ENCODE data around the gene TRMT1. TPM values are rescaled to one million over a fixed set of nuclear protein-coding genes. Genes with fewer than 3 reads are reported as not detected.

TRMT1 gene
- total and polyA plus RNA-seq, 2 donors (not counting 1 experiment from before 2014, with no cell fraction given), result 12.2 to 20.3 TPM

DNA sequence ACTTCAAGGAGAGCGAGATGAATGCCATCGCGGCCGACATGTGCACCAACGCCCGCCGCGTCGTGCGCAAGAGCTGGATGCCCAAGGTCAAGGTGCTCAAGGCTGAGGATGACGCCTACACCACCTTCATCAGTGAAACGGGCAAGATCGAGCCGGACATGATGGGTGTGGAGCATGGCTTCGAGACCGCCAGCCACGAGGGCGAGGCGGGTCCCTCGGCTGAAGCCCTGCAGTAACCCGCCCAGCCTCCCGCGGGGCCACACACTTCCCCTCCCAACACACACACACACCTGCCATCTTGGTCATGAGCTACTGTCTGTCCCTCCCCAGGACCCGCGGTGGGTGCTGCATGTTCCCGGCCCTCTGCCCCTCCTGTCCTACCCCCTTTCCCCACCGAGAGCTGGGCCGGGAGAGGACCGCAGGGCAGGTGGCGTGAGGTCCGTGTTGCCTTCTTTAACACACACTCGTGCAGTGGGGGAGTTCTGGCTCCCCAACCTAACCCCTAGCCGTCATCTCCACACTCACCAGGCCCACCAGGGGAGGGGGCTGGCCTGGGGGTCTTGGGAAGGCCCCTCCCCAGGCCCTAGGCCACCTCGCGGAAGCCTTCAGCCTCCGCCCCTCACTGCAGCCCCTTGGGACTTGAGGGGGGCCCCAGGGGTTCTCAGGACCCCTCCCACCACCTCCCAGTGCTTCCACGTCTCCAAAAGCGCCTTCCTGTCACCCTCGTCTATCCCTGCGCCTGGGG is 21.8 kb upstream of the TRMT1 start:
- Histone ChIP-seq H4K20me1 (ENCODE audit: control insufficient read depth, extremely low read depth, insufficient read depth, low read length) (no peaks in the 10 kb centered on the region), H3K4me2 (ENCODE audit: extremely low read depth, insufficient read depth, low read length) (no peak overlapping the region), H2AFZ (ENCODE audit: low read length) (no peak overlapping the region), H3K36me3 (ENCODE audit: control insufficient read depth, insufficient read depth, low read length) (peaks cover 32% of the 10 kb centered on the region), H3K27me3 (ENCODE audit: control insufficient read depth, insufficient read depth, low read length) (no peaks in the 10 kb centered on the region), H3K9ac (ENCODE audit: insufficient read depth, low read length) (no peak overlapping the region), H3K4me1 (ENCODE audit: control insufficient read depth, extremely low read depth, insufficient read depth, low read length) (peaks cover 3% of the 10 kb centered on the region), H3K27ac (ENCODE audit: insufficient read depth, low read length) (no peak overlapping the region), H3K9me3 (ENCODE audit: control insufficient read depth, insufficient read depth, low read depth, low read length) (no peaks in the 10 kb centered on the region), H3K79me2 (ENCODE audit: control insufficient read depth, insufficient read depth, low read length) (peaks cover 21% of the 10 kb centered on the region), H3K4me3 (replicated peaks in 1 of 4; ENCODE audit: control extremely low read depth in 1 of 4, insufficient read depth in 1 of 4, low read depth in 3 of 4, low read length in 4 of 4) (no peak overlapping the region)
- TF ChIP-seq, protein P1, sequence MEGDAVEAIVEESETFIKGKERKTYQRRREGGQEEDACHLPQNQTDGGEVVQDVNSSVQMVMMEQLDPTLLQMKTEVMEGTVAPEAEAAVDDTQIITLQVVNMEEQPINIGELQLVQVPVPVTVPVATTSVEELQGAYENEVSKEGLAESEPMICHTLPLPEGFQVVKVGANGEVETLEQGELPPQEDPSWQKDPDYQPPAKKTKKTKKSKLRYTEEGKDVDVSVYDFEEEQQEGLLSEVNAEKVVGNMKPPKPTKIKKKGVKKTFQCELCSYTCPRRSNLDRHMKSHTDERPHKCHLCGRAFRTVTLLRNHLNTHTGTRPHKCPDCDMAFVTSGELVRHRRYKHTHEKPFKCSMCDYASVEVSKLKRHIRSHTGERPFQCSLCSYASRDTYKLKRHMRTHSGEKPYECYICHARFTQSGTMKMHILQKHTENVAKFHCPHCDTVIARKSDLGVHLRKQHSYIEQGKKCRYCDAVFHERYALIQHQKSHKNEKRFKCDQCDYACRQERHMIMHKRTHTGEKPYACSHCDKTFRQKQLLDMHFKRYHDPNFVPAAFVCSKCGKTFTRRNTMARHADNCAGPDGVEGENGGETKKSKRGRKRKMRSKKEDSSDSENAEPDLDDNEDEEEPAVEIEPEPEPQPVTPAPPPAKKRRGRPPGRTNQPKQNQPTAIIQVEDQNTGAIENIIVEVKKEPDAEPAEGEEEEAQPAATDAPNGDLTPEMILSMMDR (conservative IDR thresholded peaks at IDR 0.05 in 1 of 2, IDR thresholded peaks at IDR 0.05 in 1 of 2; ENCODE audit: low read depth in 1 of 2, low read length in 2 of 2), result no peak
- TF ChIP-seq EZH2 (IDR thresholded peaks at IDR 0.05; ENCODE audit: low read length, missing control alignments), result no peak
- DNase-seq (ENCODE audit: low read depth in 2 of 2), result no peak

DNA sequence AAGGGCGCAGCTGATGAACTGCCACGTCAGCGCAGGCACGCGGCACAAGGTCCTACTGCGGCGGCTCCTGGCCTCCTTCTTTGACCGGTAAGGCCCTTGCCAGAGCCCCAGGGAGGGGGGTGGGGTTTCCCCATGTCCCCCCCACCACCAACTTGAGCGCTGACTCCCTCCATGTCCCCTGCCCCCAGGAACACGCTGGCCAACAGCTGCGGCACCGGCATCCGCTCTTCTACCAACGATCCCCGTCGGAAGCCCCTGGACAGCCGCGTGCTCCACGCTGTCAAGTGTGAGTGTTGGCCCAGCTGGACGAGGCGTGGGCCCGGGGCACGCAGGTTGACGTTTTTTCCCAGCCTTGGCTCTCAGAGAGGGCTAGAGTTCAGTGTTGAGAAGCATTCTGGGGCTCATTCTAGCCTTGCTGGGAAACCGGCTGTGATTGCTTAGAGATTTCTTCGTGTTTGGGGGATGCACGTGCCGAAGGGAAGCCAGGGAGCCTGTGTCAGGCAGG is 20.8 kb upstream of the TRMT1 start:
- TF ChIP-seq, protein P1 (conservative IDR thresholded peaks at IDR 0.05 in 1 of 2, IDR thresholded peaks at IDR 0.05 in 1 of 2; ENCODE audit: low read depth in 1 of 2, low read length in 2 of 2), result no peak
- Histone ChIP-seq H3K4me2 (ENCODE audit: extremely low read depth, insufficient read depth, low read length) (no peak overlapping the region), H3K79me2 (ENCODE audit: control insufficient read depth, insufficient read depth, low read length) (peaks cover 28% of the 10 kb centered on the region), H3K4me1 (ENCODE audit: control insufficient read depth, extremely low read depth, insufficient read depth, low read length) (no peaks in the 10 kb centered on the region), H4K20me1 (ENCODE audit: control insufficient read depth, extremely low read depth, insufficient read depth, low read length) (no peaks in the 10 kb centered on the region), H3K4me3 (replicated peaks in 1 of 4; ENCODE audit: control extremely low read depth in 1 of 4, insufficient read depth in 1 of 4, low read depth in 3 of 4, low read length in 4 of 4) (no peak overlapping the region), H3K36me3 (ENCODE audit: control insufficient read depth, insufficient read depth, low read length) (peaks cover 32% of the 10 kb centered on the region), H3K27ac (ENCODE audit: insufficient read depth, low read length) (no peak overlapping the region), H3K9me3 (ENCODE audit: control insufficient read depth, insufficient read depth, low read depth, low read length) (no peaks in the 10 kb centered on the region), H2AFZ (ENCODE audit: low read length) (no peak overlapping the region), H3K9ac (ENCODE audit: insufficient read depth, low read length) (no peak overlapping the region), H3K27me3 (ENCODE audit: control insufficient read depth, insufficient read depth, low read length) (no peaks in the 10 kb centered on the region)
- DNase-seq (ENCODE audit: low read depth in 2 of 2), result no peak

DNA sequence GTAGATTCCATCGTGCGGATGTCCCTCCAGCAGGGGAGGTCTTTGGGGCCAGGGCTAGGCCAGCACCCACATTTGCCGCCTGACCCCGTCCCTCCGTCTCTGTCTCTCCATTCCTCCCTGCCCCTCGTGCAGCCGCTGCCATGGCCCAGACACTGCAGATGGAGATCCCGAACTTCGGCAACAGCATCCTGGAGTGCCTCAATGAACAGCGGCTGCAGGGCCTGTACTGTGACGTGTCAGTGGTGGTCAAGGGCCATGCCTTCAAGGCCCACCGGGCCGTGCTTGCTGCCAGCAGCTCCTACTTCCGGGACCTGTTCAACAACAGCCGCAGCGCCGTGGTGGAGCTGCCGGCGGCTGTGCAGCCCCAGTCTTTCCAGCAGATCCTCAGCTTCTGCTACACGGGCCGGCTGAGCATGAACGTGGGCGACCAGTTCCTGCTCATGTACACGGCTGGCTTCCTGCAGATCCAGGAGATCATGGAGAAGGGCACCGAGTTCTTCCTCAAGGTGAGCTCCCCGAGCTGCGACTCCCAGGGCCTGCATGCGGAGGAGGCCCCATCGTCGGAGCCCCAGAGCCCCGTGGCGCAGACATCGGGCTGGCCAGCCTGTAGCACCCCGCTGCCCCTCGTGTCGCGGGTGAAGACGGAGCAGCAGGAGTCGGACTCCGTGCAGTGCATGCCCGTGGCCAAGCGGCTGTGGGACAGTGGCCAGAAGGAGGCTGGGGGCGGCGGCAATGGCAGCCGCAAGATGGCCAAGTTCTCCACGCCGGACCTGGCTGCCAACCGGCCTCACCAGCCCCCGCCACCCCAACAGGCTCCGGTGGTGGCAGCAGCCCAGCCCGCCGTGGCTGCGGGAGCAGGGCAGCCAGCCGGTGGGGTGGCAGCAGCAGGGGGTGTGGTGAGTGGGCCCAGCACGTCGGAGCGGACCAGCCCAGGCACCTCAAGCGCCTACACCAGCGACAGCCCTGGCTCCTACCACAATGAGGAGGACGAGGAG is 18.8 kb upstream of the TRMT1 start:
- Histone ChIP-seq H3K36me3 (ENCODE audit: control insufficient read depth, insufficient read depth, low read length) (peaks cover 32% of the 10 kb centered on the region), H3K27me3 (ENCODE audit: control insufficient read depth, insufficient read depth, low read length) (no peaks in the 10 kb centered on the region), H3K4me1 (ENCODE audit: control insufficient read depth, extremely low read depth, insufficient read depth, low read length) (no peaks in the 10 kb centered on the region), H2AFZ (ENCODE audit: low read length) (no peak overlapping the region), H3K9ac (ENCODE audit: insufficient read depth, low read length) (no peak overlapping the region), H3K4me3 (replicated peaks in 1 of 4; ENCODE audit: control extremely low read depth in 1 of 4, insufficient read depth in 1 of 4, low read depth in 3 of 4, low read length in 4 of 4) (no peak overlapping the region), H4K20me1 (ENCODE audit: control insufficient read depth, extremely low read depth, insufficient read depth, low read length) (no peaks in the 10 kb centered on the region), H3K4me2 (ENCODE audit: extremely low read depth, insufficient read depth, low read length) (no peak overlapping the region), H3K79me2 (ENCODE audit: control insufficient read depth, insufficient read depth, low read length) (peaks cover 38% of the 10 kb centered on the region), H3K9me3 (ENCODE audit: control insufficient read depth, insufficient read depth, low read depth, low read length) (no peaks in the 10 kb centered on the region), H3K27ac (ENCODE audit: insufficient read depth, low read length) (no peak overlapping the region)
- no peak for DNase-seq (ENCODE audit: low read depth in 2 of 2)
- TF ChIP-seq, protein P1 (conservative IDR thresholded peaks at IDR 0.05 in 1 of 2, IDR thresholded peaks at IDR 0.05 in 1 of 2; ENCODE audit: low read depth in 1 of 2, low read length in 2 of 2), result no peak
- TF ChIP-seq EZH2 (IDR thresholded peaks at IDR 0.05; ENCODE audit: low read length, missing control alignments), result no peak

All from fibroblast of lung (primary cell).